ENCODE results near the gene IRF4.

The IRF4 gene

GRCh38 chr6:444653-445275 lies 53.2 kb downstream of the IRF4 start:
- DNase-seq (ENCODE audit: low spot score) = no peak

GRCh38 chr6:445571-446417 lies 54.2 kb downstream of the IRF4 start:
- DNase-seq (ENCODE audit: low spot score) = no peak

- DNase-seq (ENCODE audit: low spot score) = no peak
These were observed 55.1 kb downstream of the IRF4 start for GRCh38 chr6:446418-447366.

- no peak for DNase-seq (ENCODE audit: low spot score)
These were observed 56.0 kb downstream of the IRF4 start for GRCh38 chr6:447381-448165.

- DNase-seq (ENCODE audit: low spot score) = no peak
These were observed 56.9 kb downstream of the IRF4 start for GRCh38 chr6:448296-449056.

GRCh38 chr6:449057-449430 lies 57.5 kb downstream of the IRF4 start:
- DNase-seq (ENCODE audit: low spot score) = no peak

- DNase-seq (ENCODE audit: low spot score) = no peak
These were observed 58.2 kb downstream of the IRF4 start for GRCh38 chr6:449486-450419.

- DNase-seq (ENCODE audit: low spot score) = no peak
These were observed 59.8 kb downstream of the IRF4 start for GRCh38 chr6:451336-451735.

- no peak for DNase-seq (ENCODE audit: low spot score)
These were observed 60.3 kb downstream of the IRF4 start for GRCh38 chr6:451847-452246.

- DNase-seq (ENCODE audit: low spot score) = no peak
These were observed 60.9 kb downstream of the IRF4 start for GRCh38 chr6:452301-453067.

- DNase-seq (ENCODE audit: low spot score) = no peak
These were observed 61.6 kb downstream of the IRF4 start for GRCh38 chr6:453152-453551.

- no peak for DNase-seq (ENCODE audit: low spot score)
These were observed 62.8 kb downstream of the IRF4 start for GRCh38 chr6:454148-454991.

- DNase-seq (ENCODE audit: low spot score) = no peak
These were observed 63.5 kb downstream of the IRF4 start for GRCh38 chr6:455006-455585.

- DNase-seq (ENCODE audit: low spot score) = no peak
These were observed 64.3 kb downstream of the IRF4 start for GRCh38 chr6:455835-456234.

- no peak for DNase-seq (ENCODE audit: low spot score)
These were observed 64.9 kb downstream of the IRF4 start for GRCh38 chr6:456358-456867.

GRCh38 chr6:456887-457286 lies 65.3 kb downstream of the IRF4 start:
- DNase-seq (ENCODE audit: low spot score) = no peak
